Epithelial cell of proximal tubule (primary cell): ENCODE results near the gene HOTAIR. TPM values are rescaled to one million over a fixed set of nuclear protein-coding genes. Genes with fewer than 3 reads are reported as not detected.

Source experiments
- DNase-seq: peaks from one replicate; pipeline ENCODE4 v3.0.0-alpha.2; 2011; ENCODE audit warnings: low read depth
- H3K4me3 ChIP-seq: 2 replicates; pipeline ENCODE4 v1.5.1; 2011; ENCODE audit warnings: low read depth, mild to moderate bottlenecking, low read length
- CTCF ChIP-seq: conservative IDR thresholded peaks from 2 replicates; pipeline ENCODE4 v1.5.1; 2012; ENCODE audit warnings: low read depth, mild to moderate bottlenecking, low read length
- total RNA-seq: library from RNA; depleted of rRNA; stranded (reverse); fragments of >200 nt; gene quantifications from 2 replicates; pipeline ENCODE4 v1.2.3, GENCODE V29; 2015

HOTAIR gene
- total RNA-seq, 1 donor from 2014 or later, result not detected

GRCh38 chr12:53971686-53972085 lies 3.1 kb downstream of the HOTAIR start:
- no peak for DNase-seq
- no peak for TF ChIP-seq CTCF
- H3K4me3 ChIP-seq, result no peak overlapping the region

GRCh38 chr12:53971129-53971528 lies 3.6 kb downstream of the HOTAIR start:
- TF ChIP-seq CTCF, result no peak
- DNase-seq, result no peak
- H3K4me3 ChIP-seq, result no peak overlapping the region

- no peak for DNase-seq
- no peak for TF ChIP-seq CTCF
- H3K4me3 ChIP-seq, result no peak overlapping the region
Observed at GRCh38 chr12:53970451-53970850, 4.3 kb downstream of the HOTAIR start.

- H3K4me3 ChIP-seq, result no peak overlapping the region
- no peak for DNase-seq
- TF ChIP-seq CTCF, result no peak
Observed at GRCh38 chr12:53969588-53970259, 5.0 kb downstream of the HOTAIR start.

- no peak overlapping the region for H3K4me3 ChIP-seq
- TF ChIP-seq CTCF, result no peak
- no peak for DNase-seq
Observed at GRCh38 chr12:53968214-53969127, 6.3 kb downstream of the HOTAIR start.

- DNase-seq, result no peak
- no peak for TF ChIP-seq CTCF
- H3K4me3 ChIP-seq, result no peak overlapping the region
Observed at GRCh38 chr12:53967421-53967925, 7.3 kb downstream of the HOTAIR start.
